ENCODE measurements around the gene ST6GAL1. TPM values are rescaled to one million over a fixed set of nuclear protein-coding genes. Genes with fewer than 3 reads are reported as not detected.

ST6GAL1 gene
- total and polyA plus RNA-seq, 2 of the 4 experiments (the other 2 are of a cell fraction), result 1.4 to 2.9 TPM

DNA sequence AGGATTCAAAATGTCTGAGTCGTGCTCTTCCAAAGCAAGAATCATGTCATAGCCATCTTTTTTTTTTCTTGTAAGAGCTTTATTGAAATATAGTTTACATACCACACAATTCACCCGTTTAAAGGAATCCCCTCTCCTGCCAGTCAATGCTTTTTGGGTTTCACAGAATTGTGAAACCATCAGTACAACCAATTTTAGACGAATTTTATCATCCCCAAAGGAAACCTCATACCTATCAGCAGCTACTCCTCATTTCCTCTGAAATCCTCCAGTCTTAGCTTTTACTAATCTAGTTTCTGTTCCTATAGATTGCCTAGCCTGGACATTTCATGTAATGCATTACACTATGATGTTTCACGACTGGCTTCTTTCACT, 48.2 kb upstream of the ST6GAL1 start:
- Histone ChIP-seq H4K5ac (ENCODE audit: low read depth, low read length) (no peak overlapping the region), H2AFZ (replicated peaks; ENCODE audit: low read length, poor library complexity) (no peak overlapping the region), H3K27me3 (ENCODE audit: control insufficient read depth, insufficient read depth, low read length) (peaks cover 6% of the 10 kb centered on the region), H3K36me3 (ENCODE audit: control insufficient read depth, insufficient read depth, low read length) (no peaks in the 10 kb centered on the region), H3K9me1 (ENCODE audit: insufficient read depth, low read length) (no peaks in the 10 kb centered on the region), H3K4me2 (ENCODE audit: low read depth, low read length) (no peak overlapping the region), H3K23ac (ENCODE audit: low read depth, low read length) (no peak overlapping the region), H2BK5ac (ENCODE audit: low read depth, low read length, poor library complexity, severe bottlenecking) (no peak overlapping the region), H4K91ac (ENCODE audit: insufficient read depth, low read depth, low read length) (no peak overlapping the region), H4K8ac (ENCODE audit: low read depth in 2 of 2, low read length in 2 of 2) (no peak overlapping the region), H3K18ac (ENCODE audit: low read depth, low read length) (no peak overlapping the region), H2BK20ac (ENCODE audit: low read depth, low read length) (no peak overlapping the region), H2BK120ac (ENCODE audit: low read depth, low read length) (no peak overlapping the region), H3K4me3 (ENCODE audit: insufficient read depth, low read depth, low read length) (no peak overlapping the region), H2AK5ac (ENCODE audit: low read depth, low read length) (no peak overlapping the region), H3K9me3 (ENCODE audit: control insufficient read depth, insufficient read depth, low read length) (no peaks in the 10 kb centered on the region), H3K14ac (replicated peaks; ENCODE audit: low read depth, low read length) (no peak overlapping the region), H3K9ac (ENCODE audit: low read depth, low read length) (no peak overlapping the region), H2AK9ac (replicated peaks; ENCODE audit: low read depth, low read length, poor library complexity) (no peak overlapping the region), H2BK15ac (ENCODE audit: low read depth, low read length) (no peak overlapping the region), H3K56ac (ENCODE audit: extremely low read depth, insufficient read depth, low read length) (no peak overlapping the region), H3K4ac (ENCODE audit: low read depth, low read length) (no peak overlapping the region), H4K20me1 (ENCODE audit: insufficient read depth, low read length) (no peaks in the 10 kb centered on the region), H3K27ac (ENCODE audit: insufficient read depth, low read length) (no peak overlapping the region), H3K79me1 (ENCODE audit: low read depth in 1 of 2, low read length in 2 of 2) (no peaks in the 10 kb centered on the region), H3K4me1 (ENCODE audit: control insufficient read depth, insufficient read depth, low read length) (peaks cover 2% of the 10 kb centered on the region)
- intact Hi-C loops (cut with micrococcal nuclease) (no loop called here), in situ Hi-C loops (cut with MboI; ENCODE audit: low sequenced_read_pairs) (no loop called here), dilution Hi-C loops (cut with HindIII; ENCODE audit: low sequenced_read_pairs, unreplicated experiment) (no loop called here)
- BruUV-seq (replicated peaks), result no TSS peak
- DNase-seq, result no peak
- TF ChIP-seq FOS (IDR thresholded peaks at IDR 0.05; ENCODE audit: low read depth, low read length), result no peak
- TF ChIP-seq, protein P1, sequence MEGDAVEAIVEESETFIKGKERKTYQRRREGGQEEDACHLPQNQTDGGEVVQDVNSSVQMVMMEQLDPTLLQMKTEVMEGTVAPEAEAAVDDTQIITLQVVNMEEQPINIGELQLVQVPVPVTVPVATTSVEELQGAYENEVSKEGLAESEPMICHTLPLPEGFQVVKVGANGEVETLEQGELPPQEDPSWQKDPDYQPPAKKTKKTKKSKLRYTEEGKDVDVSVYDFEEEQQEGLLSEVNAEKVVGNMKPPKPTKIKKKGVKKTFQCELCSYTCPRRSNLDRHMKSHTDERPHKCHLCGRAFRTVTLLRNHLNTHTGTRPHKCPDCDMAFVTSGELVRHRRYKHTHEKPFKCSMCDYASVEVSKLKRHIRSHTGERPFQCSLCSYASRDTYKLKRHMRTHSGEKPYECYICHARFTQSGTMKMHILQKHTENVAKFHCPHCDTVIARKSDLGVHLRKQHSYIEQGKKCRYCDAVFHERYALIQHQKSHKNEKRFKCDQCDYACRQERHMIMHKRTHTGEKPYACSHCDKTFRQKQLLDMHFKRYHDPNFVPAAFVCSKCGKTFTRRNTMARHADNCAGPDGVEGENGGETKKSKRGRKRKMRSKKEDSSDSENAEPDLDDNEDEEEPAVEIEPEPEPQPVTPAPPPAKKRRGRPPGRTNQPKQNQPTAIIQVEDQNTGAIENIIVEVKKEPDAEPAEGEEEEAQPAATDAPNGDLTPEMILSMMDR (conservative IDR thresholded peaks at IDR 0.05; ENCODE audit: low read depth, low read length), result no peak
- no peak for TF ChIP-seq MXI1 (IDR thresholded peaks at IDR 0.05; ENCODE audit: borderline replicate concordance, low read depth, low read length)
- TF ChIP-seq MAZ (IDR thresholded peaks at IDR 0.05; ENCODE audit: borderline replicate concordance, low read depth, low read length), result no peak
- TF ChIP-seq, protein P2, sequence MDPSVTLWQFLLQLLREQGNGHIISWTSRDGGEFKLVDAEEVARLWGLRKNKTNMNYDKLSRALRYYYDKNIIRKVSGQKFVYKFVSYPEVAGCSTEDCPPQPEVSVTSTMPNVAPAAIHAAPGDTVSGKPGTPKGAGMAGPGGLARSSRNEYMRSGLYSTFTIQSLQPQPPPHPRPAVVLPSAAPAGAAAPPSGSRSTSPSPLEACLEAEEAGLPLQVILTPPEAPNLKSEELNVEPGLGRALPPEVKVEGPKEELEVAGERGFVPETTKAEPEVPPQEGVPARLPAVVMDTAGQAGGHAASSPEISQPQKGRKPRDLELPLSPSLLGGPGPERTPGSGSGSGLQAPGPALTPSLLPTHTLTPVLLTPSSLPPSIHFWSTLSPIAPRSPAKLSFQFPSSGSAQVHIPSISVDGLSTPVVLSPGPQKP (IDR thresholded peaks at IDR 0.05; ENCODE audit: borderline replicate concordance, low read depth, low read length), result no peak
- TF ChIP-seq MAFK (IDR thresholded peaks at IDR 0.05; ENCODE audit: low read depth, low read length), result no peak
- TF ChIP-seq SMC3 (IDR thresholded peaks at IDR 0.05; ENCODE audit: low read depth, low read length), result no peak
- ChIA-PET CTCF (no interaction called here), POLR2A (ENCODE audit: unreplicated experiment) (no interaction called here)
- no peak for ATAC-seq (ENCODE audit: low read depth)
- 17% methylated on average over 1 of the region's 4 CpGs; no CpG with 5 or more reads in 1 of the 2 experiments for WGBS, 2 experiments (ENCODE audit: extremely low coverage in 2 of 2, insufficient read length in 1 of 2)
